GM19025 (cell line): ENCODE measurements around the gene PDE4D.
"Not testable (repeated sequence)": the region's sequence is repeated elsewhere in the genome, so short reads cannot be mapped to it uniquely, and the experiment has no call there.

ENCODE experiments used
- ATAC-seq: cut with Tn5 transposase; IDR thresholded peaks from one replicate; pipeline ENCODE4 v1.9.1; 2021; ENCODE audit warnings: mild to moderate bottlenecking, low read depth, moderate library complexity; ENCODE audit not compliant: unreplicated experiment

PDE4D gene

DNA sequence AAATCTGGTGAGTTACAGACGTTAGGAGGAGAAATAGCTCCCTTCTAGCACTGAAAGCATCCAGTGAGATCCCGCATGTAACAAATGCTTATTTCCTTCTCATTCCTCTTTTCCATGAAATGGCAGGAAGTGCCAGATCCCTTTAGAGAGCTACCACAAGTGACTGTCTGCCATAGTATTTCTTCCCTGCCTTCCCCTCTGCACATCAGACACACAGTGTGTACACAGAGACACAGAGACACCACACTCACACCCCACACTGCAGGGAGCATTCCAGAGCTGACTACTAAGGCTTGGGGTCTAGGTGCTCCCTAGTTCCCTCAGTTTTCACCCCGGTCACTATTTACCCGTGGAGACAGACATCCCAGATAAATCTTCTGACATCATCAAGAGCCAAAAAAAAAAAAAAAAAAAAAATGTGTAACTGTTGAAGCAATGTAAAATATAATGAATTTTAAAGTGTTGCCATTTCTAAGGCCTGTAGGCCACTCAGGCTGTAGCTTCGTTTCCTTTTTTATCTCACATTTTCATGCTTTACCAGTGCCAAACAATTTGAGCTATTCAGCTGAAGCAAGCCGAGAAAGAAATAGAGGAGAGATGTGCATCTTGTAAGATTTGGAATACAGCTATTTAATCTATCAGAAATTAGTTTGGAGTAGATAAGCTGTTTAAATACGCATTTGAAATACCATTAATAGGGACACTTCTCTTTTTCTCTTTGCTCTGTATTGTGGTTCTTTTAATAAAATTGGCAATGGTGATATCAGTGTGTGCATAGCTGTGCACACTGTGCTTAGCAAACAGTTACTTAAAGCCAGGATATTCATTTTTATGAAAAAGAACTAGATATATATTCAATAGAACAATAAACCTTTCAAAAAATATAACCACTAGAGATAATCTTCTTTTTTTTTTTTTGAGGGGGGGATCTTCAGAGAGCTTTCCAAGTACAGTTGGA, 405.5 kb downstream of the PDE4D start:
- no peak for ATAC-seq

DNA sequence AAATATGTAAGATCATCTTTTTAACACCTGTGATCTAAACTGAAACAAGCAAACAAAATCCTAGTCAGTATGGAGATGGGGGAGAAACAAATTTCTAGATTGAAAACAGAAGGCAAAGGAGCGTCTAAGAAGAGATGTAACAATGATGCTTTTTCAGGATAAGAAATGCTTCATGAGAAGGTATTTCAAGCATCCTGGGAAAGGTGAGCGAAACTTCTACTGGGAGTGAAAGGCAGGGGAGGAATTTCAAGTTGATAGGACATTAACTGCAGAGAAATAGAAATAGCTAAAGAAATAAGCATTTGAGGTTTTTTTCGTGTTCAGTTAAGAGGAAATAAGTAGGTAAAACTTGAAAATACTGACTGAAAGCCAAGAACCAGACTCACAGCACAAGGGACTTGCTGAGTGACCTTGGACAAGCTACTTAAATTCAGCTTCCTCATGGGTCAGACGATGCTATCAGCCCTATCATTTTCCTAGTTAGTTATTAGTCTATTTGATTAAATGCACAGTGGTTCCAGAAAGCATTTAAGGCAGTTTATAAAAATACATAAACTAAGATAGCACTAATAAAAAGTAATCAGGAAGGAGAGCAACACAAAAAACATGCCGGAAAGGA, 406.3 kb downstream of the PDE4D start:
- no peak for ATAC-seq

DNA sequence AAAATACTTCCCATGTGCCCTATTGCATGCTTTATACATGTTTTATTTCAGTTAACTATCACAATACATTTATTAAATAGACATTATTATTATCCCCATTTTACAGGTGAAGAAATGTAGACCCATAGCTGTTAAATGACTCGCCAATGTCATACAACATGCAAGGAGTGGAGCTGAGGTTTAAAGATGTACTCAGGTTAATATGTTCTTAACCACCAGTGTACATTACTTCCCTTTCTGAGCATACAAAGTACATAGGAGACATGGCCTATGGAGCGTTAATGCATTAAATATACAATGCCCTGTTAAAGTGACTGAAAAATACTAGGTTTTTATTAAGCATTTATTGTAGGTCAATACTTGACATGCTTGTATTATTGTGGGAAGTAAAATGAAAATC, 407.0 kb downstream of the PDE4D start:
- no peak for ATAC-seq

DNA sequence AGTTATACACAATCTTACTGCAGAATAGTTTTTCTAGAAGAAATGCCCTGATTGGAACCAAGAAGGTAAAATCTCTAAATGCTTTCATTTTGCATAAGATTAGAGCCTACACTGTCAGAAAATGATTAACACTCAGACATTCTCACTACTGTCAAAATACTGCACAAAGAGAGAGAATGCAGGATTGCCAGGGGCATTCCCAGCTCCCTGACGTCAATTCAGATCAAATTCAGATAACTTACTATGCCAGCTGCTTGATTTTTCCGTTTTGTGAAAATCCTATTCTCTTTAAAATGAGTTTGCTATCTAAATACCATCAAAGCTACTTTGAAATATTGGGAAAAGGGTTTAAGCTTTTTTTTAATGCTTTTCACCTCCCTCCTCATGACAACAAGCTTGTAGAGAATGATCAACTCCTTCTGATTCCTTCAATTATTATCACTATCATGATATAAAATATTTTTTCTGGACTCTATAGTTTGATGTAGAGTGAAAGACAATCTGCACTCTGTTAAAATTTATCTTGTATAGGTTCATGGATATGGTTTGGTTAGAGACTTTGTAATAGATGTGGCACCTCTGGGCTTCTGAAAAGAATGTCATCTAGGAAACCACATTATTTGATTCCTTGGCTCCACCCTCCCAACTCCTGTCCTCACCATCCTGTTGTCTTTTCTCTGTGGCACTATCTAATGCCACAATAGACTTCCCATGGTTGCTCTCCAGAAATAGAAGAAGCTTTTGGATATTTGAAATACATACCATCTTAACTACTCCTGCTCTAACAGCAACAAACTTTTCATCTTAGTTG, 407.7 kb downstream of the PDE4D start:
- ATAC-seq, result no peak

DNA sequence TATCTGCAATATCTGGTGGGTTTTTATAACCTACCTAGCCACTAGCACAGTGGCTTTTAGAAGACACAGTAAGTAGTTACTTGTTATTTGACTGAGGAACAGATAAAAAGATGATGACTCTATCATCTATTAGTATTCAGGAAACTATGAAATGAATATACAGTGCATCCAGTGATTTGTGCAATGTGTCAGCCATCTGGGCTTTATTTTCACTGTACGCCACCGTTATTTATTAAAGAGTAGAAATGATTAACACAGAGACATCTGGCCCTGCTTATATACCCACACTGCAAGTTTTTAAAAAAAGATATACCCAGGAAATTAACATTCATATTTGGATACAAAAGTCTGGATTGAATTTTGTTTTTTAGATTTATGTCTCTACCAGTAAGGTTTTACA, 408.4 kb downstream of the PDE4D start:
- ATAC-seq, result no peak

DNA sequence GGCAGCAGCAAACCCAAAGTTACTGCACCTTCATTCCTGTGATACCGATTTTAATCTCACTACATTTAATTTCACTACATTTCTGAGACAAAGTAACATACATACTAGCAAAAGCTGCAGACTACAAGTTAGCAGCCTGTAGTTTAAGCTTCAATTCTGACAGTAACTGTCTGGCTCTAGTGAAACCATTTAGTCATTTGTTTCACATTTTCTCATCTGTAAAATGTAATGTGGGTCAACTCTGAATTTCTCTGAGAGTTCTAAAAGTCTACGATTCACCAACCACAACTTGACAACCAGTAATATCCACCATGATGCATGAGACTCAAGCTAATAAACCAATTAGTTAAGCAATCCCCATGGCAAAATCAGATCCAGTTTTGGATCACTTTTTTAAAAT, 408.9 kb downstream of the PDE4D start:
- no peak for ATAC-seq

DNA sequence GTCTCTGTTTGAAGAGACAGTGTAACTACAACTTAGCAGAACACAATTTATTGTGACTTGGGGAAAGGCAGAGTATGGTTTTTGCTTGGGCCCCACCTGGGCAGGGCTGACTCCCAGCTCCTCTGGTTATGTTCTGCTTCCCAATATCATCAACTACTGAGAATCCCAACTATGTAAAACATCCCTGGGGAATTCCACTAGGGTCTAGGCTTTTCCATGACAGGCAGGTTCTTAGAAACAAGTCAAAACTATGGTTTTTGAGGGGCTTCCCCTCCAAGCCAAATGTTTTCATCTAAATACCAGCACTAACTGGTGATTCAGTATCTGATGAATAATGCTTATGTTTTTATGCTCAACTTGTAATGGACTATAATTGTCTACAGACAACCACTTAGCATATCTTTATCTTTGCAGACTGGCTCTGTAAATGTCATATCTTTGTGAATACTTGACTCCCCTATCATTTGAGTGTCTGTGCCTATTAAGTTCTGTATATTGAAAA, 409.5 kb downstream of the PDE4D start:
- no peak for ATAC-seq

DNA sequence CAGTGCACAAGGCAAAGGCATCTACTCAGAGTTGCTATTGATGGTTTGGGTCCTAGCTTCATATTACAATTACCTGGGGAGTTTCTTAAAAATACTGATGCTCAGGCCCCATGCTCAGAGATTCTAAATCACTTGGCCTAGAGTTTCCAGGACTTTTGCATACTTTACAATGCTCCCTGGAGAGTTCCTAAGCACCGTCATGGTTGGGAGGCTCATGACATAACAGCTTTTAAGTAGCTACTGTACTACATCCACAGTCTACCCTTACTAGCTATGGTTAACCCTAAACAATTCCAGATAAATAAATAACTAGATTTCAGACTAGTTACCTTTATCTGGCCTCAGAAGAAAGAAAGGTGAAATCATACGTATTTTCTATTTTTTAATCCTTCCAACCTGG, 414.4 kb downstream of the PDE4D start:
- no peak for ATAC-seq

DNA sequence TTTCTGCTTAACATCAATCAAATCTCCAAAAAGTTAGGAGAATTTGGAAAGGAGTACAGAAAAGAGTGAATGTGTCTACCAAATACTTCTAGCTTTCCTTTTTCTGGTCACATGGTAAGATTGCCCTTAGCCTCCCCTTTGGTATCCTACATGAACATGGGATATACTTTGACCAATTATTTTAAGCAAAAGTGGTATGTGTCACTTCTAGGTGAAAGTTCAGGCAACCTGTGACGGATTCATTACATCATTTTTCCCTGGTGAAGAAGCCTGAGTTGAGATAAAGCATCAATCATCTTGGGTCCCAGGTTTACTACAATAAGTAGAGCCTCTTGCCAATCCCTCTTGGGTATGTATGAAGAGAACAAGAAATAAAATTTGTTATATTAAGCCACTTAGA, 419.2 kb downstream of the PDE4D start:
- no peak for ATAC-seq

DNA sequence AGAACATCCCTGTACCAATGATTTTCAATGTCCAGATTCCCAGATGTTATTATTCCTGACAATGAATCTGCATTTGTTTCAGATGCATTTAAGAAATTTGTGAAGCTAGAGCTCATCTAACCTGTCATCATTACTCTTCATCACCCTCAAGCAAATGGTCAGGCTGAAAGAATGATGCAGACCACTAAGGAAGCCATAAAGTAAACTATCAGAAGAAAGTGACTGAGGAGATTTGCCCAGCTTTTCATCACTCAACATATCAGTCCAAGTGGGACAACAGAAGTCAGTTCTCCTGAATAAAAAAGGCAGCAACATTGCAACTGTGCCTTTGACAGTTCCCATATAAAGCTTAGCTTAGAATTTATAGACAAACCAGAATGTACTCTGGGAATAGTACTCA, 419.9 kb downstream of the PDE4D start:
- no peak for ATAC-seq

DNA sequence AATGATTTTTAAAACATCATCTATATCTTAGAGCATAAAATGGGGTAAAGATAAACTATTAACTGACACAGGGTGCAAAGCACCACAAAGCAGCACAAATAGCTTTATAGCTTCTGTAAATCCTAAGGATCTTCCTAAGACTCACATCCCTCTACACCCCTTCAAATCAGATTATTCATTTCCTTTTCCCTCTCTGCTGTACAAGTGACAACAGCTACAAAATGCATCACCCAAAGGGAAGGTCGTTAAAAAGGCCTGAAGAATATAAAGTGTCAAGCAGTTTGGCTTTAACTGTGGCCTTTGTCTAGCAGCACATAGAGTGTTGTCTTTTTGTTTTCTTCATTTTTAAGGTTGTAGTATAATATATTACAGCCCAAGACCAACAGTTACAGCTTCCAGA, 422.1 kb downstream of the PDE4D start:
- ATAC-seq, result no peak

DNA sequence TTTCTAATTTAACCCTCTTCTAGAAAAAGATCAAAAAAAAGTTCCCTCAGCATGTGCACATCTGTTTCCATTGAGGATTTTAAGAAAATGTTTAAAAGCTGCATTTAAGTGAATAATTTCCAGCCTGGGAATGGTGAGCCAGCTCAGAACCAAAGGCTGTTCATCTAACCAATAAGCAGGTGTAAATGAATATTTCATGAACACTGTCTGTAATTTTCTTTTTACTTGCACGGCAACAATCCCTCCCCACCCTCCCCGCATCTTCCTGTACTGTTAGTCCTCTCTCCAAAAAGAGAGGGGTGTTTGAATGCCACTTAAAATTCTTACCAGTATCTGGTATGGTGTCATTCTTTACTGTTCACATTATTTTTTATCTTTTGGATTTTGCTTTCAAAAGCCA, 425.6 kb downstream of the PDE4D start:
- ATAC-seq, result no peak

DNA sequence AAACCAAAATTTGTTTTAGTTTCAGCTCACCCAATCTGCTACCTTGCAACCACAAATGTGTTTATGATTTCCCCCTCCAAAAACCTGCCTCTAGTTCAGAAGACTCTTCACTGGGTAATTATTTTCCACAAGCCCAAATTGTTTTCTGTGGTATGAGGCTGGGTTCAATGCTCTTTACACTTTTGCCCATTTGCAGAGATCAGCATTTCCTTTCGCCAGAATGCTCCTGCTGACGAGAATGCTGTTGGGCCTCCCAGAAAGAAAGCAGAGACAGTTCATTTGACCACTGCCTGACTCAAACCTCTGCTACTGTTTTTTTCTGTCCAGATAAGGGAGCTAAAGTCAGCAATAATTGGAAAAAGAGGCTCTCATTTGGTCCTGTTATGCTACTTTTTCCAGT, 427.3 kb downstream of the PDE4D start:
- no peak for ATAC-seq

DNA sequence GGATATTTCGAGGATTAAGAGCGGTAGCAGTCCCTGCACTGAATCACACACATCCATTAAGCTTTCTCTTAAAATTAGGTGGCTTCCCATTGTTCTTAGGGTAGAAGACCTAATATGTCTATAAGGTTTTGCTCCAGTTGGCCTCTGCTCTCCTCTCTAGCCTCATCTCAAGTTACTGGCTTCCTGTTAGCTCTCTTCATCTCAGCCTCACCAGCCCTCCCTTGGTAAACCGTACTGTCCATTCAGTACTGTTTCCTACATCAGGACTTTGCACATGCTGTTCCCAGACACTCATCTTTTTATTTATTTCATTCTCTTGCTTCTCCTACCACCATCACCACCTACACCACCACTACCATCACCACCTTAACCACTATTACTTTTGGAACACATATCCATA, 428.6 kb downstream of the PDE4D start:
- no peak for ATAC-seq

DNA sequence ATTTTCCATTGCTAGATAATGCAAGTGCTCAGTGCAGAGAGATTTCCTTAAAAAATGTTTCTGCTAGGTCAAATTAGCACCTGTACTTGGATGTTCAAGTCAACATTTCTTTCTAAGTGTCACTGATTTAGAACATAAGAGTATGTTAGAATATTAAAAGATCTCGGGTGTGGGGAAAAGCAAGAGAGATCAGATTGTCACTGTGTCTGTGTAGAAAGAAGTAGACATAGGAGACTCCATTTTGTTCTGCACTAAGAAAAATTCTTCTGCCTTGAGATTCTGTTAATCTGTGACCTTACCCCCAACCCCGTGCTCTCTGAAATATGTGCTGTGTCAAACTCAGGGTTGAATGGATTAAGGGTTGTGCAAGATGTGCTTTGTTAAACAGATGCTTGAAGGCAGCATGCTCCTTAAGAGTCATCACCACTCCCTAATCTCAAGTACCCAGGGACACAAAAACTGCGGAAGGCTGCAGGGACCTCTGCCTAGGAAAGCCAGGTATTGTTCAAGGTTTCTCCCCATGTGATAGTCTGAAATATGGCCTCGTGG, 429.8 kb downstream of the PDE4D start:
- ATAC-seq, result not testable (repeated sequence)

DNA sequence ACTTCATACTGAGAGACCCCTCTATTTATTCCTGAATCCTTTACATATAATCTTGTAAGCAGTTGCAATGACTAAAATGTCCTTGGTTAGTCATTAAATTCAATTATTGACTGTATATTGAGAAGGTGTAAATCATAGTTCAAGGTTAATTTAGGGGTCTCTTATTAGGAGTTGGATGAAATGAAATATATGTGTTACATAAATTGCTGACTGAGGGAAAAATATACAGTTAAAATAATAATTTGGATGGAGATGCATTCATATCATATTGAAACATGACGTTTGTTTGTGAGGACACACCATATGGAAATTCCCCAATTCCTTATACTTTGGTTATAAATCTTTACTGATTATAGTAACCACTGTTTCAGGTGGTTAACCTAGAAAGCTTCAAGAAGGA, 430.6 kb downstream of the PDE4D start:
- no peak for ATAC-seq

DNA sequence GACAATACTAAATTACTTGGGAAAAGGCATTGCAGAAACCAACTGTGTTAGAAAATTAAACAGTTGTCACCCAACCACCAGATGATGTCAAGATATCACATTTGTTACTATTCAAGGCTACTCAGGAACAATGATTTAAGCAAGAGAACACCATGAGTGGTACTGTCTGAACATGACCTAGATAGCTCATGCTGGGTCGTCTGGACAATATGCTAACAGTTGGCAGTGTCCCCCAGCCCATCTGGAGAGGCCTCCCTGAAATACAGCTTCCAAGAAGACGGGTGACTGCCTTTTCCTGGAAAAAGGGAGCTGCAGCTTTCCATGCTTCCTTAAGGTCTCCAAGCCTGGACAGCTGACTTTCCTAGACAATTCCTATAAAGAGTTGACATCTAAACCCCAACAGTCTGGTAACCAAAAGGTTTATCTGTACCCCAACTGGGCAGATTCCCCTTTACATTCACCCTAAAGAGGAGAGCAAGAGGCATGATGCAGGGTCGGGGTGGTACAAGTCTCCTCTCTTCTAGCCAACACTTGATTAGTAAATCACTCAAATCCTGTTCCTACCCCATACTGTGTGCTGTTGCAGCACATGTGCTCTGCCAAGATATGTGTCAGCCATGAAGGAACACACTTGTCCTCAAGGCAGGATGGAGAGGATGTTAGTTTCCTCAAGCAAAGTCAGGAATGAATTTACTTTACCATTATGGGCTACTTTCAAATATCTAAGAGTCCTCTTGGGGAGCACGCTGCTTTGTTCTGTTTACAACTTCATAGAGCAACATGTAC, 433.0 kb downstream of the PDE4D start:
- ATAC-seq, result no peak

DNA sequence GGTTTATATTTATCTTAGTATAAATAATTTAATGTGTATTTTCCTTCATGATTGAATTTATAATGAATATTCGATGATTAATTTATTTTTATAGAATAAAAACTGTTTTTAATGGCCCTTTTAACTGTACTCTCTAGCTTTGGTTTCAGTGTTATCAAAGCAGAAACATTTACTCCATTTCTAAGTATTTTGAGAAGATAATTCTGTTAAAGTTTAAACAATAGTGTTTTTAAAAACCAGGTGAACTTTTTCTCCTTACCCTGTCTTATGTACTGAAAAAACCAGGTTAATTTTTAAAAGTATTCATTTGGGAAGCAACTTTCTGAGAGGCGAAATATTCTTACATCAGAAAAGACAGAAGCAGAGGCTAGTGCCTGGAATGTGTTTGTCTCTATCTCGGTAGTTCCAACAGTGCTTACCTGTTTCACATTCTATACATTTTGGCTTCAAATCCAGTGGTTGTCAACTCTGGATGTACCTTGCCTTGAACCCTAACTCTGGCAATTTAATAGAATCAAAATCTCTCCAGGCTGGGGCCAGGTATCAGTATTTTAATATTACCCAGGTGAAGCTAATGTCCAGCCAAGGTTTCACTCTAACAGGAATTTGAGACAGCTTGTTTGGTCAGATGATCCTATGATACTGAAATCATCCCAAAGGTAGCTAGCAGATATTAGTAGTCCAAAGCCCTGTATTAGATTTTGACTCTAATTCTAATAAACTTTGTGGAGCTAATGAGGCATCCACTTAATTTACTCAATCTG, 434.4 kb downstream of the PDE4D start:
- ATAC-seq, result no peak

DNA sequence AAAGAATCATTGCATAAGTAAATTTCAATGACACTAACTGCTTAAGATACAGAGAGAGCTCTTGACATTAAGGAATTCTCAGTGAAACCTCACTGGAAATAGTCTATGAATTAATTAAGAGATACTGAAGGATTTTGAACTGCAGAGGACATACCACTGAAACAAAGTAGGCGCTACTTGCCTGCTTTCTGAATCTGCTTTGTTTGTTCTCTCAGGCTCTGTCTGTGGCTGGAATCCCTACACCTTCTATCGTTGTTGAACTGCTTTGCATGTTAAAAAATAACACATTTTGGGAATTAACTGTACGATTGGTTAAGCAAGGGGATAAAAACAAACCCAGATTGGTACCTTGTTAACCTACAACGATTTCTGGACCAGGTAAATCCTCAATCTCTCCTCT, 435.2 kb downstream of the PDE4D start:
- ATAC-seq, result no peak
